Raji (cell line): Measurements from ENCODE around the gene BZW1.

Experiments
- POLR2A ChIP-seq: IDR thresholded peaks from 2 replicates; pipeline ENCODE4 v1.6.1; 2011; ENCODE audit warnings: low read depth, low read length, control low read depth; ENCODE audit not compliant: insufficient read depth

Gene BZW1

GRCh38 chr2:200811333-200812121 is at the start of gene BZW1:
Gene BZW1, plus strand, starts transcription at chr2:200811910. Its CDS starts 1,308 bp downstream, at chr2:200813218.
- peak; percentile 82 for TF ChIP-seq POLR2A

- no peak for TF ChIP-seq POLR2A
These were observed 49.6 kb upstream of the BZW1 start for GRCh38 chr2:200762127-200762526.

- TF ChIP-seq POLR2A = no peak
These were observed 48.3 kb upstream of the BZW1 start for GRCh38 chr2:200763422-200763821.

GRCh38 chr2:200765139-200765951 is 46.4 kb upstream of the BZW1 start:
- TF ChIP-seq POLR2A = no peak

GRCh38 chr2:200765995-200766660 is 45.6 kb upstream of the BZW1 start:
- TF ChIP-seq POLR2A = no peak

- TF ChIP-seq POLR2A = no peak
These were observed 44.4 kb upstream of the BZW1 start for GRCh38 chr2:200767111-200767885.

GRCh38 chr2:200770847-200771246 is 40.9 kb upstream of the BZW1 start:
- TF ChIP-seq POLR2A = no peak

- no peak for TF ChIP-seq POLR2A
These were observed 39.1 kb upstream of the BZW1 start for GRCh38 chr2:200772620-200773019.

- no peak for TF ChIP-seq POLR2A
These were observed 38.6 kb upstream of the BZW1 start for GRCh38 chr2:200773083-200773482.

GRCh38 chr2:200774920-200775319 is 36.8 kb upstream of the BZW1 start:
- no peak for TF ChIP-seq POLR2A

GRCh38 chr2:200777275-200777674 is 34.4 kb upstream of the BZW1 start:
- no peak for TF ChIP-seq POLR2A

GRCh38 chr2:200778038-200778437 is 33.7 kb upstream of the BZW1 start:
- TF ChIP-seq POLR2A = no peak

GRCh38 chr2:200779214-200779613 is 32.5 kb upstream of the BZW1 start:
- no peak for TF ChIP-seq POLR2A

GRCh38 chr2:200781616-200782015 is 30.1 kb upstream of the BZW1 start:
- no peak for TF ChIP-seq POLR2A

- TF ChIP-seq POLR2A = no peak
These were observed 29.5 kb upstream of the BZW1 start for GRCh38 chr2:200782251-200782650.
